Islet precursor cell (in vitro differentiated cells): ENCODE results near the gene VILL.
"Not testable (repeated sequence)": the region's sequence is repeated elsewhere in the genome, so short reads cannot be mapped to it uniquely, and the experiment has no call there.

Source experiments
- DNase-seq: peaks from one replicate; pipeline ENCODE4 v3.0.0-alpha.2; 2018

VILL gene

GRCh38 chr3:38019658-38020341 lies 29.2 kb downstream of the VILL start:
- no peak for DNase-seq

- no peak for DNase-seq
Observed at GRCh38 chr3:38020342-38020726, 29.7 kb downstream of the VILL start.

GRCh38 chr3:38021196-38021595 lies 30.6 kb downstream of the VILL start:
- no peak for DNase-seq

- DNase-seq: no peak
Observed at GRCh38 chr3:38022301-38022700, 31.7 kb downstream of the VILL start.

- no peak for DNase-seq
Observed at GRCh38 chr3:38022896-38023709, 32.5 kb downstream of the VILL start.

GRCh38 chr3:38026856-38027255 lies 36.3 kb downstream of the VILL start:
- DNase-seq: no peak

- no peak for DNase-seq
Observed at GRCh38 chr3:38027466-38028465, 37.2 kb downstream of the VILL start.

- DNase-seq: no peak
Observed at GRCh38 chr3:38028621-38029361, 38.2 kb downstream of the VILL start.

GRCh38 chr3:38029400-38030125 lies 39.0 kb downstream of the VILL start, which contains the start of gene PLCD1:
Gene PLCD1 (minus strand): TSS chr3:38029642. CDS start chr3:38029539, 103 bp downstream.
- peak; percentile 92 for DNase-seq

GRCh38 chr3:38030126-38031021 lies 39.8 kb downstream of the VILL start:
- no peak for DNase-seq

GRCh38 chr3:38031022-38031994 lies 40.7 kb downstream of the VILL start:
- no peak for DNase-seq

GRCh38 chr3:38032328-38032865 lies 41.8 kb downstream of the VILL start:
- DNase-seq: no peak

- DNase-seq: not testable (repeated sequence)
Observed at GRCh38 chr3:38033586-38033985, 43.0 kb downstream of the VILL start.

GRCh38 chr3:38034335-38034734 lies 43.7 kb downstream of the VILL start:
- not testable (repeated sequence) for DNase-seq

GRCh38 chr3:38036286-38036685 lies 45.7 kb downstream of the VILL start:
- no peak for DNase-seq

GRCh38 chr3:38036906-38037305 lies 46.3 kb downstream of the VILL start:
- DNase-seq: no peak

GRCh38 chr3:38038447-38038911 lies 47.9 kb downstream of the VILL start:
- no peak for DNase-seq

GRCh38 chr3:38039101-38039898 lies 48.7 kb downstream of the VILL start, which contains the start of gene DLEC1:
Gene DLEC1 (plus strand): TSS chr3:38039208. CDS start chr3:38039226, 18 bp downstream.
- peak; percentile 76 for DNase-seq
